ENCODE measurements around the gene HTRA3.

DNA sequence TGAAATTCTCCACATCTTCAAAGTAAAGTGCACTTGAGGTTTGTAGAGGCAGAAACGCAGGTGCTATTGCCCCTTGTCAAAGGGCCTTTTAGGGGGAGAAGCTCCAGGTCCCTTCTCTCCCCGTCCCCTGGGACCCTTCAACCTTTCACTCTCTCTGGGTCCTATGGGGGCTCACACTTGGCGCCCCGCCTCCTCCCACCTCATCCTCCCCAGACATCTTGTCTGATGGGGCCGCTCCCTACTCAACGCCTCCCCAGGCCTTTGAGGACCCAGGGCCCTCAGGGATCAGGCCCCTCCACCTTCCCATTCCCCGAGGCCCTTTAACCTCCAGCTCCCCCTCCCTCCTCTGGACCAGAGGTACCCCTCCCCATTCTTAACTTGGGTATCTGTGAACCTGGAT lies 1.3 kb upstream of the HTRA3 start:
- TF ChIP-seq, protein P1, sequence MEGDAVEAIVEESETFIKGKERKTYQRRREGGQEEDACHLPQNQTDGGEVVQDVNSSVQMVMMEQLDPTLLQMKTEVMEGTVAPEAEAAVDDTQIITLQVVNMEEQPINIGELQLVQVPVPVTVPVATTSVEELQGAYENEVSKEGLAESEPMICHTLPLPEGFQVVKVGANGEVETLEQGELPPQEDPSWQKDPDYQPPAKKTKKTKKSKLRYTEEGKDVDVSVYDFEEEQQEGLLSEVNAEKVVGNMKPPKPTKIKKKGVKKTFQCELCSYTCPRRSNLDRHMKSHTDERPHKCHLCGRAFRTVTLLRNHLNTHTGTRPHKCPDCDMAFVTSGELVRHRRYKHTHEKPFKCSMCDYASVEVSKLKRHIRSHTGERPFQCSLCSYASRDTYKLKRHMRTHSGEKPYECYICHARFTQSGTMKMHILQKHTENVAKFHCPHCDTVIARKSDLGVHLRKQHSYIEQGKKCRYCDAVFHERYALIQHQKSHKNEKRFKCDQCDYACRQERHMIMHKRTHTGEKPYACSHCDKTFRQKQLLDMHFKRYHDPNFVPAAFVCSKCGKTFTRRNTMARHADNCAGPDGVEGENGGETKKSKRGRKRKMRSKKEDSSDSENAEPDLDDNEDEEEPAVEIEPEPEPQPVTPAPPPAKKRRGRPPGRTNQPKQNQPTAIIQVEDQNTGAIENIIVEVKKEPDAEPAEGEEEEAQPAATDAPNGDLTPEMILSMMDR (conservative IDR thresholded peaks at IDR 0.05; ENCODE audit: low read depth, low read length), result no peak
- TF ChIP-seq POLR2A (IDR thresholded peaks at IDR 0.05; ENCODE audit: low read depth, low read length) (no peak), RCOR1 (IDR thresholded peaks at IDR 0.05; ENCODE audit: insufficient replicate concordance, low read length) (no peak), FOS (IDR thresholded peaks at IDR 0.05; ENCODE audit: low read depth, low read length) (no peak), RFX5 (IDR thresholded peaks at IDR 0.05; ENCODE audit: low read depth, low read length) (no peak), CEBPB (IDR thresholded peaks at IDR 0.05; ENCODE audit: low read depth, low read length) (no peak), RAD21 (IDR thresholded peaks at IDR 0.05; ENCODE audit: low read length) (no peak), MAFK (IDR thresholded peaks at IDR 0.05; ENCODE audit: low read depth, low read length) (no peak), BHLHE40 (IDR thresholded peaks at IDR 0.05; ENCODE audit: low read depth, low read length) (no peak), CHD1 (IDR thresholded peaks at IDR 0.05; ENCODE audit: low read depth, low read length) (no peak), MXI1 (IDR thresholded peaks at IDR 0.05; ENCODE audit: borderline replicate concordance, low read depth, low read length) (no peak)
- TF ChIP-seq, protein P2, sequence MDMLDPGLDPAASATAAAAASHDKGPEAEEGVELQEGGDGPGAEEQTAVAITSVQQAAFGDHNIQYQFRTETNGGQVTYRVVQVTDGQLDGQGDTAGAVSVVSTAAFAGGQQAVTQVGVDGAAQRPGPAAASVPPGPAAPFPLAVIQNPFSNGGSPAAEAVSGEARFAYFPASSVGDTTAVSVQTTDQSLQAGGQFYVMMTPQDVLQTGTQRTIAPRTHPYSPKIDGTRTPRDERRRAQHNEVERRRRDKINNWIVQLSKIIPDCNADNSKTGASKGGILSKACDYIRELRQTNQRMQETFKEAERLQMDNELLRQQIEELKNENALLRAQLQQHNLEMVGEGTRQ (IDR thresholded peaks at IDR 0.05; ENCODE audit: low read depth, low read length), result no peak
- TF ChIP-seq, protein P3, sequence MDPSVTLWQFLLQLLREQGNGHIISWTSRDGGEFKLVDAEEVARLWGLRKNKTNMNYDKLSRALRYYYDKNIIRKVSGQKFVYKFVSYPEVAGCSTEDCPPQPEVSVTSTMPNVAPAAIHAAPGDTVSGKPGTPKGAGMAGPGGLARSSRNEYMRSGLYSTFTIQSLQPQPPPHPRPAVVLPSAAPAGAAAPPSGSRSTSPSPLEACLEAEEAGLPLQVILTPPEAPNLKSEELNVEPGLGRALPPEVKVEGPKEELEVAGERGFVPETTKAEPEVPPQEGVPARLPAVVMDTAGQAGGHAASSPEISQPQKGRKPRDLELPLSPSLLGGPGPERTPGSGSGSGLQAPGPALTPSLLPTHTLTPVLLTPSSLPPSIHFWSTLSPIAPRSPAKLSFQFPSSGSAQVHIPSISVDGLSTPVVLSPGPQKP (IDR thresholded peaks at IDR 0.05; ENCODE audit: borderline replicate concordance, low read depth, low read length), result no peak

Data from IMR-90 (cell line).